HL-60 (cell line): ENCODE data around the gene GM2A.

ENCODE experiments used
- GABPA ChIP-seq: IDR thresholded peaks from 2 replicates; pipeline ENCODE4 v1.6.1; 2012; ENCODE audit warnings: low read depth
- POLR2AphosphoS5 ChIP-seq: IDR thresholded peaks from 2 replicates; pipeline ENCODE4 v1.6.1; 2012; ENCODE audit warnings: low read depth
- SPI1 ChIP-seq: IDR thresholded peaks from 2 replicates; pipeline ENCODE4 v1.6.1; 2012; ENCODE audit warnings: low read depth, mild to moderate bottlenecking, borderline replicate concordance
- TF ChIP-seq, protein P1 (sequence below): IDR thresholded peaks from one replicate; pipeline ENCODE4 v1.5.1; 2011; ENCODE audit warnings: low read length, control low read depth, inconsistent platforms; ENCODE audit not compliant: insufficient read depth

GRCh38 chr5:151208481-151208914 lies 44.5 kb upstream of the GM2A start:
- TF ChIP-seq, protein P1, sequence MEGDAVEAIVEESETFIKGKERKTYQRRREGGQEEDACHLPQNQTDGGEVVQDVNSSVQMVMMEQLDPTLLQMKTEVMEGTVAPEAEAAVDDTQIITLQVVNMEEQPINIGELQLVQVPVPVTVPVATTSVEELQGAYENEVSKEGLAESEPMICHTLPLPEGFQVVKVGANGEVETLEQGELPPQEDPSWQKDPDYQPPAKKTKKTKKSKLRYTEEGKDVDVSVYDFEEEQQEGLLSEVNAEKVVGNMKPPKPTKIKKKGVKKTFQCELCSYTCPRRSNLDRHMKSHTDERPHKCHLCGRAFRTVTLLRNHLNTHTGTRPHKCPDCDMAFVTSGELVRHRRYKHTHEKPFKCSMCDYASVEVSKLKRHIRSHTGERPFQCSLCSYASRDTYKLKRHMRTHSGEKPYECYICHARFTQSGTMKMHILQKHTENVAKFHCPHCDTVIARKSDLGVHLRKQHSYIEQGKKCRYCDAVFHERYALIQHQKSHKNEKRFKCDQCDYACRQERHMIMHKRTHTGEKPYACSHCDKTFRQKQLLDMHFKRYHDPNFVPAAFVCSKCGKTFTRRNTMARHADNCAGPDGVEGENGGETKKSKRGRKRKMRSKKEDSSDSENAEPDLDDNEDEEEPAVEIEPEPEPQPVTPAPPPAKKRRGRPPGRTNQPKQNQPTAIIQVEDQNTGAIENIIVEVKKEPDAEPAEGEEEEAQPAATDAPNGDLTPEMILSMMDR, result no peak
- no peak for TF ChIP-seq POLR2AphosphoS5
- TF ChIP-seq SPI1, result no peak
- TF ChIP-seq GABPA, result no peak
